DOHH2 (cell line): ENCODE measurements around the gene GAPDHS.

Experiments used
- H3F3A ChIP-seq: fragments of 200-600 bp; sonication (generic), shearing (Covaris generic); 2 replicates; pipeline ENCODE4 v1.6.0; 2016; ENCODE audit warnings: antibody characterized with exemption, mild to moderate bottlenecking; ENCODE audit not compliant: control insufficient read depth, insufficient read depth
- H3K27ac ChIP-seq: fragments of 200-600 bp; sonication (generic); 2 replicates; pipeline ENCODE4 v1.5.1; 2014; ENCODE audit warnings: low read depth, mild to moderate bottlenecking, low read length, moderate library complexity
- H3K27me3 ChIP-seq: fragments of 200-600 bp; sonication (generic); 2 replicates; pipeline ENCODE4 v1.6.1; 2014; ENCODE audit warnings: mild to moderate bottlenecking, low read length, mixed read lengths; ENCODE audit not compliant: control insufficient read depth
- H3K36me3 ChIP-seq: fragments of 200-600 bp; sonication (generic); 2 replicates; pipeline ENCODE4 v1.6.1; 2014; ENCODE audit warnings: mild to moderate bottlenecking, low read length, moderate library complexity, mixed read lengths; ENCODE audit not compliant: control insufficient read depth
- H3K4me1 ChIP-seq: fragments of 200-600 bp; sonication (generic); 2 replicates; pipeline ENCODE4 v1.6.1; 2014; ENCODE audit warnings: mild to moderate bottlenecking, low read length, mixed read lengths; ENCODE audit not compliant: control insufficient read depth
- H3K4me2 ChIP-seq: fragments of 200-600 bp; sonication (generic); 2 replicates; pipeline ENCODE4 v1.6.0; 2014; ENCODE audit warnings: mild to moderate bottlenecking, low read length, moderate library complexity
- H3K4me3 ChIP-seq: fragments of 200-600 bp; sonication (generic); 2 replicates; pipeline ENCODE4 v1.5.1; 2014; ENCODE audit warnings: mild to moderate bottlenecking, low read length, mixed read lengths
- H3K79me2 ChIP-seq: fragments of 200-600 bp; sonication (generic); 2 replicates; pipeline ENCODE4 v1.6.1; 2014; ENCODE audit warnings: mild to moderate bottlenecking, low read length, mixed read lengths; ENCODE audit not compliant: control insufficient read depth
- H3K9me2 ChIP-seq: fragments of 200-600 bp; sonication (generic); replicated peaks from 2 replicates; pipeline ENCODE4 v1.6.1; 2014; ENCODE audit warnings: mild to moderate bottlenecking, low read length, mixed read lengths; ENCODE audit not compliant: control insufficient read depth
- H3K9me3 ChIP-seq: fragments of 200-600 bp; sonication (generic); 2 replicates; pipeline ENCODE4 v1.6.1; 2014; ENCODE audit warnings: antibody characterized with exemption, low read length, mixed read lengths; ENCODE audit not compliant: control insufficient read depth, insufficient read depth
- H4K20me1 ChIP-seq: fragments of 200-600 bp; sonication (generic); 2 replicates; pipeline ENCODE4 v1.6.0; 2014; ENCODE audit warnings: low read depth, mild to moderate bottlenecking, antibody characterized with exemption, low read length, moderate library complexity; ENCODE audit not compliant: control insufficient read depth, insufficient read depth
- CTCF ChIP-seq: fragments of 200-600 bp; sonication (generic); IDR thresholded peaks from one replicate; pipeline ENCODE4 v1.5.1; 2014; ENCODE audit warnings: antibody characterized with exemption, mild to moderate bottlenecking, low read depth, low read length; ENCODE audit not compliant: poor library complexity, severe bottlenecking
- EZH2phosphoT487 ChIP-seq: fragments of 200-600 bp; sonication (generic); IDR thresholded peaks from 2 replicates; pipeline ENCODE4 v1.6.1; 2017; ENCODE audit warnings: borderline replicate concordance, mild to moderate bottlenecking, antibody characterized with exemption, low read length, moderate library complexity, mixed read lengths

GAPDHS gene

GRCh38 chr19:35566738-35567137 is 33.5 kb downstream of the GAPDHS start:
- no peaks in the 10 kb centered on the region for H3F3A ChIP-seq
- no peaks in the 10 kb centered on the region for H3K9me3 ChIP-seq
- no peak overlapping the region for H3K4me3 ChIP-seq
- TF ChIP-seq CTCF (no peak), EZH2phosphoT487 (no peak)
- H3K27me3 ChIP-seq: peaks cover 22% of the 10 kb centered on the region
- H3K4me2 ChIP-seq: no peak overlapping the region
- no peaks in the 10 kb centered on the region for H3K9me2 ChIP-seq
- no peaks in the 10 kb centered on the region for H3K4me1 ChIP-seq
- no peaks in the 10 kb centered on the region for H3K79me2 ChIP-seq
- no peaks in the 10 kb centered on the region for H4K20me1 ChIP-seq
- H3K27ac ChIP-seq: no peak overlapping the region
- no peaks in the 10 kb centered on the region for H3K36me3 ChIP-seq

- H3K79me2 ChIP-seq: no peaks in the 10 kb centered on the region
- no peaks in the 10 kb centered on the region for H3F3A ChIP-seq
- no peak overlapping the region for H3K4me2 ChIP-seq
- H3K9me3 ChIP-seq: no peaks in the 10 kb centered on the region
- no peaks in the 10 kb centered on the region for H3K4me1 ChIP-seq
- no peak overlapping the region for H3K27ac ChIP-seq
- peaks cover 24% of the 10 kb centered on the region for H3K27me3 ChIP-seq
- no peaks in the 10 kb centered on the region for H4K20me1 ChIP-seq
- no peaks in the 10 kb centered on the region for H3K36me3 ChIP-seq
- H3K9me2 ChIP-seq: no peaks in the 10 kb centered on the region
- H3K4me3 ChIP-seq: no peak overlapping the region
- TF ChIP-seq EZH2phosphoT487 (no peak), CTCF (no peak)
These were observed 36.1 kb downstream of the GAPDHS start for GRCh38 chr19:35569281-35569781.

GRCh38 chr19:35571406-35571965 is 38.2 kb downstream of the GAPDHS start:
- no peaks in the 10 kb centered on the region for H3F3A ChIP-seq
- TF ChIP-seq CTCF (no peak), EZH2phosphoT487 (no peak)

More at GRCh38 chr19:35571406-35571965, 38.2 kb downstream of the GAPDHS start:
- no peaks in the 10 kb centered on the region for H3K79me2 ChIP-seq
- H3K9me2 ChIP-seq: no peaks in the 10 kb centered on the region
- peaks cover 10% of the 10 kb centered on the region for H3K9me3 ChIP-seq
- no peaks in the 10 kb centered on the region for H3K4me1 ChIP-seq
- peaks cover 21% of the 10 kb centered on the region for H3K27me3 ChIP-seq
- H4K20me1 ChIP-seq: no peaks in the 10 kb centered on the region
- no peaks in the 10 kb centered on the region for H3K36me3 ChIP-seq
- no peak overlapping the region for H3K4me3 ChIP-seq
- no peak overlapping the region for H3K27ac ChIP-seq
- no peak overlapping the region for H3K4me2 ChIP-seq
